Hippocampal formation (tissue), 2 donors: ENCODE data around the gene EIF4G1.
A peak's percentile ranks its signal among the peaks of the same experiment; 100 is the strongest.

Experiments used
- DNase-seq, 2 donors: peaks; one replicate each; lab custom pipeline; 2025; lab: John Stamatoyannopoulos, UW

The EIF4G1 gene

GRCh38 chr3:184366619-184367289, 52.3 kb downstream of the EIF4G1 start:
- no peak for DNase-seq

GRCh38 chr3:184368116-184368515, 53.7 kb downstream of the EIF4G1 start:
- no peak for DNase-seq

- DNase-seq, result peak in 1 of 2 donors; percentile 19
These were observed 54.3 kb downstream of the EIF4G1 start for GRCh38 chr3:184368586-184369183.

GRCh38 chr3:184371570-184372018, 57.2 kb downstream of the EIF4G1 start:
- DNase-seq, result peak; percentile 73 to 81

- DNase-seq, result no peak
These were observed 58.0 kb downstream of the EIF4G1 start for GRCh38 chr3:184372296-184372821.

GRCh38 chr3:184372911-184373310, 58.5 kb downstream of the EIF4G1 start:
- no peak for DNase-seq

- DNase-seq, result no peak
These were observed 59.0 kb downstream of the EIF4G1 start for GRCh38 chr3:184373422-184373821.

GRCh38 chr3:184375747-184376461, 61.5 kb downstream of the EIF4G1 start:
- DNase-seq, result no peak

- no peak for DNase-seq
These were observed 63.0 kb downstream of the EIF4G1 start for GRCh38 chr3:184377374-184377773.

GRCh38 chr3:184377882-184378445, 63.6 kb downstream of the EIF4G1 start, which contains the start of gene THPO:
Gene THPO, minus strand, starts transcription at chr3:184378207. Its CDS starts 1,948 bp downstream, at chr3:184376259.
- no peak for DNase-seq

GRCh38 chr3:184378651-184379357, 64.4 kb downstream of the EIF4G1 start:
- DNase-seq, result no peak

GRCh38 chr3:184379358-184380184, 65.2 kb downstream of the EIF4G1 start, which contains the start of gene CHRD:
Gene CHRD, plus strand, starts transcription at chr3:184380054. Its CDS starts 265 bp downstream, at chr3:184380319.
- DNase-seq, result no peak

- DNase-seq, result peak; percentile 9 to 17
These were observed 65.8 kb downstream of the EIF4G1 start for GRCh38 chr3:184380185-184380626.

GRCh38 chr3:184380627-184381260, 66.3 kb downstream of the EIF4G1 start:
- DNase-seq, result no peak

- no peak for DNase-seq
These were observed 67.1 kb downstream of the EIF4G1 start for GRCh38 chr3:184381261-184382224.

- DNase-seq, result no peak
These were observed 68.1 kb downstream of the EIF4G1 start for GRCh38 chr3:184382326-184383032.

GRCh38 chr3:184383033-184383740, 68.8 kb downstream of the EIF4G1 start:
- no peak for DNase-seq

GRCh38 chr3:184384342-184384741, 69.9 kb downstream of the EIF4G1 start:
- DNase-seq, result no peak
